Bronchial epithelial cell (primary cell): ENCODE results near the gene ORM2. TPM values are rescaled to one million over a fixed set of nuclear protein-coding genes. Genes with fewer than 3 reads are reported as not detected.
"Not testable (repeated sequence)": the region's sequence is repeated elsewhere in the genome, so short reads cannot be mapped to it uniquely, and the experiment has no call there.

Experiments
- DNase-seq: peaks from one replicate; pipeline ENCODE4 v3.0.0-alpha.2; 2010; ENCODE audit warnings: low read depth
- FAIRE-seq: peaks from 2 replicates; lab custom pipeline; 2011; peaks lifted over from hg19 to GRCh38; lab: Jason Lieb, UNC
- H3K27me3 ChIP-seq: 2 replicates; pipeline ENCODE4 v1.5.1; 2011; ENCODE audit warnings: low read length; ENCODE audit not compliant: control insufficient read depth, insufficient read depth
- H3K36me3 ChIP-seq: 2 replicates; pipeline ENCODE4 v1.5.1; 2011; ENCODE audit warnings: low read length; ENCODE audit not compliant: control insufficient read depth, insufficient read depth
- H3K4me3 ChIP-seq: 2 replicates; pipeline ENCODE4 v1.5.1; 2011; ENCODE audit warnings: mild to moderate bottlenecking, low read depth, low read length, control low read depth
- total RNA-seq: library from RNA; depleted of rRNA; stranded (reverse); fragments of >200 nt; gene quantifications from 2 replicates; pipeline ENCODE4 v1.2.1, GENCODE V29; 2014
- TF ChIP-seq, protein P1 (sequence below): IDR thresholded peaks from 2 replicates; pipeline ENCODE4 v1.5.1; 2011; ENCODE audit warnings: mild to moderate bottlenecking, moderate library complexity, low read length, control low read depth, inconsistent platforms; ENCODE audit not compliant: insufficient read depth, severe bottlenecking

Gene ORM2
- total RNA-seq, 1 donor from 2014 or later: not detected

DNA sequence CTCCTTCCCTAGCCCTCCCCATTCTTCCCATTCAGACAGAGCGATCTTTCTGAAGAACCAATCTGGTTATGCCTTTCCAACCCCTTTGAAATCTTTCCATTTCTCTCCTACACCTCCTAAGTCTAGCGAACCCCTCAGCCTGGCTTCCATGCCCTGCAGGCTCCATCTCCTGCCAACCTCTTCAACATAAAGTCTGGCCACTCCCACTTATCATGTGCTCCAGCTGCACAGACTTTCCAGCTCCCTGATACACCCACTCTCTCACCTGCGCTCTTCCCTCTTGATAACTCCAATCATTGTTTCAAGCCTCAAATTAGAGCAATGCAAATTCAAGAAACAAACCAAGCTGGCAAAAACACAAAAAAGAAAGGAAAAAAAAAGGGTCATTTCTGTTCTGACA is 10.5 kb upstream of the ORM2 start:
- TF ChIP-seq, protein P1, sequence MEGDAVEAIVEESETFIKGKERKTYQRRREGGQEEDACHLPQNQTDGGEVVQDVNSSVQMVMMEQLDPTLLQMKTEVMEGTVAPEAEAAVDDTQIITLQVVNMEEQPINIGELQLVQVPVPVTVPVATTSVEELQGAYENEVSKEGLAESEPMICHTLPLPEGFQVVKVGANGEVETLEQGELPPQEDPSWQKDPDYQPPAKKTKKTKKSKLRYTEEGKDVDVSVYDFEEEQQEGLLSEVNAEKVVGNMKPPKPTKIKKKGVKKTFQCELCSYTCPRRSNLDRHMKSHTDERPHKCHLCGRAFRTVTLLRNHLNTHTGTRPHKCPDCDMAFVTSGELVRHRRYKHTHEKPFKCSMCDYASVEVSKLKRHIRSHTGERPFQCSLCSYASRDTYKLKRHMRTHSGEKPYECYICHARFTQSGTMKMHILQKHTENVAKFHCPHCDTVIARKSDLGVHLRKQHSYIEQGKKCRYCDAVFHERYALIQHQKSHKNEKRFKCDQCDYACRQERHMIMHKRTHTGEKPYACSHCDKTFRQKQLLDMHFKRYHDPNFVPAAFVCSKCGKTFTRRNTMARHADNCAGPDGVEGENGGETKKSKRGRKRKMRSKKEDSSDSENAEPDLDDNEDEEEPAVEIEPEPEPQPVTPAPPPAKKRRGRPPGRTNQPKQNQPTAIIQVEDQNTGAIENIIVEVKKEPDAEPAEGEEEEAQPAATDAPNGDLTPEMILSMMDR: no peak
- FAIRE-seq (no peak), DNase-seq (no peak)
- no peaks in the 10 kb centered on the region for H3K36me3 ChIP-seq
- no peaks in the 10 kb centered on the region for H3K27me3 ChIP-seq
- H3K4me3 ChIP-seq: no peak overlapping the region

DNA sequence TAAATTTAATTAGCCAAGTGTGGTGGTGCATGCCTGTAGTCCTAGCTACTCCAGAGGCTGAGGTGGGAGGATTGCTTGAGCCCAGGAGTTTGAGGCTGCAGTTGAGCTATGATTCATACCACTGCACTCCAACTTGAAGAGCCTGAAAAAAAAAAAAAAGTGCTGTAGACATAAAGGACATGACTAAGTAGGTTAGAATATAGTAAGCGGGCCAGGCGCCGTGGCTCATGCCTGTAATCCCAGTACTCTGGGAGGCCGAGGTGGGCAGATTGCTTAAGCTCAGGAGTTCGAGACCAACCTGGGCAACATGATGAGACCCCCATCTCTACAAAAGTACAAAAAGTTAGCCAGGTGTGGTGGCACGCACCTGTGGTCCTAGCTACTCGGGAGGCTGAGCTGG is 9.0 kb upstream of the ORM2 start:
- FAIRE-seq, H3K4me3 ChIP-seq, H3K27me3 ChIP-seq, H3K36me3 ChIP-seq: not testable (repeated sequence)
- peak; percentile 66 for DNase-seq

DNA sequence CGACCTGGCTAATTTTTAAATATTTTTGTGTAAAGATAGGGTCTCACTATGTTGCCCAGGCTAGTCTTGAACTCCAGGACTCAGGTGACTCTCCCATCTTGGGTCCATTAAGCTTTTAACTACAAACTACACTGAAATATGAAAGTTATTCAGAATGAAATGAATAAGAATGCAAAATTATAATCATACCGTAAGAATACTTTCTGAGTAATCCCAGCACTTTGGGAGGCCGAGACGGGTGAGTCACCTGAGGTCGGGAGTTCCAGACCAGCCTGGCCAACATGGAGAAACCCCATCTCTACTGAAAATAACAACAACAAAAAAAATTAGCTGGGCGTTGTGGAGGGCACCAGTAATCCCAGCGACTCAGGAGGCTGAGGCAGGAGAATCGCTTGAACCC is 7.9 kb upstream of the ORM2 start:
- DNase-seq (no peak), FAIRE-seq (no peak)
- Histone ChIP-seq H3K36me3 (no peaks in the 10 kb centered on the region), H3K27me3 (no peaks in the 10 kb centered on the region), H3K4me3 (no peak overlapping the region)
- TF ChIP-seq, protein P1: no peak

DNA sequence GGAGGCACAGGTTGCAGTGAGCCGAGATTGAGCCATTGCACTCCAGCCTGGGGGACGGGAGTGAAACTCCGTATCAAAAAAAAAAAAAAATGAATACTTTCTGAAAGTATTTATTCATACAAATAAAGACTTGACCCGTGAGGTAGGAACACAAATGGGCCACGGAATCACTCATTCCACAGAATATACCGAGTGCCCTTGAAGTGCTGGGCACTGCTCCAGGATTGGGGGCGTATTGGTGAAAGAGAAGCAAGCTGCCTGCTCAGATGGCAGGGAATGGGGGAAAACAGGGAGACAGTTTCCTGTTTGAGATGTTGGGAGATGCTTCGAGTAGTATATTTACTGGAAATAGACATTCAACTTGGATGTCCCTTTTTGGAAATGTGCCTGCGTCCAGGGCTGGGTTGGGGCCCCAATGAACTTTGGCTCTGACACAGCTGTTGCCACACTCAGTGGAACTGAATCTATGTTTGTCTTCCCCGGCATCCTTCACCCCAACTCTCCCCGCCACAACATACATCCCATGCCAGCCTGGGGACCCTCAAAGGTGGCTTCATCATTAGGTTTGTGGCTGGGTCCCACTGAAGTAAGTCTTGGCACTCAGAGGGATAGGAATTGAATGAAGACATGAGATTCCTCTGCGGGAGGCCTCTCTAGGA is 7.4 kb upstream of the ORM2 start:
- not testable (repeated sequence) for H3K27me3 ChIP-seq, DNase-seq, H3K36me3 ChIP-seq, H3K4me3 ChIP-seq, FAIRE-seq

DNA sequence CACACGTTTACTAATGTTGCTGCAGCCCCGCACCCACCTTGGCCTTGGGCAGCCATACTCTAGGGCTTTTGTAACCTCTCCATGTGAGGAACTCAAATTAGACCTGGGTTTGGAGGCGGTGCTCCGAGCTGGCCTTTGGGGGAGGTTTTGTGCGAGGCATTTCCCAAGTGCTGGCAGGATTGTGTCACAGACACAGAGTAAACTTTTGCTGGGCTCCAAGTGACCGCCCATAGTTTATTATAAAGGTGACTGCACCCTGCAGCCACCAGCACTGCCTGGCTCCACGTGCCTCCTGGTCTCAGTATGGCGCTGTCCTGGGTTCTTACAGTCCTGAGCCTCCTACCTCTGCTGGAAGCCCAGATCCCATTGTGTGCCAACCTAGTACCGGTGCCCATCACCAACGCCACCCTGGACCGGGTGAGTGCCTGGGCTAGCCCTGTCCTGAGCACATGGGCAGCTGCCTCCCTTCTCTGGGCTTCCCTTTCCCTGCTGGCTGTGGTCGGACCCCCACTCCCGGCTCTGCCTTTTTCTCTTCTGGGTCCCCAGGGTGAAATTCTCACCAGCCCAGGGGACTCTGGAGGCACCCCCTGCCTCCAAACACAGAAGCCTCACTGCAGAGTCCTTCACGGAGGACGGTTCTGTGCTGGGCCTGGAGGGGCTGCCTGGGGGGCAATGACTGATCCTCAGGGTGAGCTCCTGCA is 6.7 kb upstream of the ORM2 start, which contains the start of gene ORM1:
ORM1 (plus strand) TSS at position 268 of the 701 bp plus-strand sequence; CDS start at position 304, 36 bp downstream.
- not testable (repeated sequence) for DNase-seq
- FAIRE-seq: peak; percentile 92

DNA sequence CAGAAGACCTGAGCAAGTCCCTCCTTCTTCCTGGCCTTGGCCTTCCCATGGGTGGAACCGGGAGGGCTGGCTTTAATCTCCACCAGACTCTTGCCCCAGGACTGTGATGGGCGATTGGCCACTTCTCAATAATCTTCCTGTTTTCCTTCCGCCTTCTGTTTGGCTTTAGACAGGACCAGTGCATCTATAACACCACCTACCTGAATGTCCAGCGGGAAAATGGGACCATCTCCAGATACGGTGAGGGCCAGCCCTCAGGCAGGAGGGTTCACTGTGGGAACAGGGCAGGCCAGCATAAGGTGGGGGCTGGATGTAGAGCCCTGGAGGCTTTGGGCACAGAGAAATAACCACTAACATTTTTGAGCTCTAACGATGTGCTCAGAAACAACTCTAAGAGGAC is 5.8 kb upstream of the ORM2 start:
- not testable (repeated sequence) for H3K27me3 ChIP-seq, H3K36me3 ChIP-seq, DNase-seq, H3K4me3 ChIP-seq
- peak; percentile 13 for FAIRE-seq

More for the DNA sequence above, 6.7 kb upstream of the ORM2 start, which contains the start of gene ORM1:
- H3K4me3 ChIP-seq, H3K27me3 ChIP-seq, H3K36me3 ChIP-seq: not testable (repeated sequence)

DNA sequence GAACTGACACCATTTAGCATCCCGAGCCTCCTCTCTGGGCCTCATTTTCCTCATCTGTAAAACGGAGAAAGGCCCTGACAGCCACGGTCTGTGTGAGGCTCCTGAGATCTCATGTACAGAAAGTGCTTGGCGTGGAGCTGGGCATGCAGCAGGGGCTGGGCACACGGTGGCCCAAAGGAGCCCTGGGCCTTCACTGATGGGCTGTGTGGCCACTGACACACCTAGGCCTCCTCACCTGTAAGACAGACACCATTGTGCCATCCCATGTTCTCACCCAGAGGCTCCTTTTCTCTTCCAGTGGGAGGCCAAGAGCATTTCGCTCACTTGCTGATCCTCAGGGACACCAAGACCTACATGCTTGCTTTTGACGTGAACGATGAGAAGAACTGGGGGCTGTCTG is 5.2 kb upstream of the ORM2 start:
- TF ChIP-seq, protein P1: no peak
- Histone ChIP-seq H3K4me3 (no peak overlapping the region), H3K36me3 (no peaks in the 10 kb centered on the region), H3K27me3 (no peaks in the 10 kb centered on the region)
- no peak for DNase-seq
- FAIRE-seq: no peak

DNA sequence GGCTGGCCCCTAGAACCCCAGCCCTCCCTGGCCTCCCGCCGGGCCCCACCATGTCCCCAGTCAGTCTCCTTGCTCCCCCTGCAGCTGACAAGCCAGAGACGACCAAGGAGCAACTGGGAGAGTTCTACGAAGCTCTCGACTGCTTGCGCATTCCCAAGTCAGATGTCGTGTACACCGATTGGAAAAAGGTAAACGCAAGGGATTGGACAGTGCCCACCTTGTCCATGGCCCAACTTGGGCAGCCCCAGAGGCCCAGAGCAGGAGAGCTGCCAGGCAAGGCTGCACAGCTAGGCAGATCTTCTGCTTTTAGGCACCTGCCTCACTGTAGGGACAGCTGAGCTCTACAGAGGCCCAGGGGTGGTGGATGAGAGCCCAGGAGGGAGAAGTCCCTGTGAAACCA is 4.7 kb upstream of the ORM2 start:
- not testable (repeated sequence) for H3K36me3 ChIP-seq, H3K4me3 ChIP-seq, FAIRE-seq, DNase-seq, H3K27me3 ChIP-seq

DNA sequence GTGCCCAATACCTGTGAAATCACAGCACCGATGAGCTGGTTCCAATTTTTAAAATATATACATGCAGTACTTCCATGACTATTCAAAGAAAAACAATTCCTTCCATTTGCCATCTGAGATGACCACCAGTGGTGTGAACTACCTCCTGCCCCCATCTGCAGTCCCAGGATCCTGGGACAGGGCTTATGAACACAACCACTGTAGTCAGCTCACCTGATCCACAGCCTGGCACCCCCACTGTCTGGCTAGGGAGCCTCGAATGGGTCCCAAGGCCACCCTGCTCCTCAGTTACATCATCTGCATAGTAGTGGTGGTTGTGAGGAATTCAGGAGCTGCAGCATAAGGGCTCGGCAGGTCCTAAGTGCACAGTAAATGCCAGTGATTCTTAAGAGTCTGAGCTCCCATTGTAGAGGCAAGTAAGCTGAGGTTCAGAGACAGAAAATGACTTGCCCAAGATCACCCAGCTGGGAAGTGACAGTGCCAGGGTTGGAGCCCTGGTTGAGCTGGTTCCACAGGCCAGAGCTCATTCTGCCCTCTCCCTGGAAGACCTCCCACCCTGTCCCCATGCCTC is 3.9 kb upstream of the ORM2 start:
- H3K36me3 ChIP-seq, H3K27me3 ChIP-seq, DNase-seq, H3K4me3 ChIP-seq, FAIRE-seq: not testable (repeated sequence)
